ENCODE data around the gene IL16. TPM values are rescaled to one million over a fixed set of nuclear protein-coding genes. Genes with fewer than 3 reads are reported as not detected.
A peak's percentile ranks its signal among the peaks of the same experiment; 100 is the strongest.

The IL16 gene
- total RNA-seq, 4 donors from 2014 or later: 4.9 to 11.5 (median 8.4) TPM

- DNase-seq: peak; percentile 61 to 70
- no peaks in the 10 kb centered on the region for H3K36me3 ChIP-seq
- H3K4me3 ChIP-seq (replicated peaks in 1 of 3): no peak overlapping the region
- no peaks in the 10 kb centered on the region for H3K27me3 ChIP-seq
- intact Hi-C loops (cut with DNase I): no loop called here
- H3K27ac ChIP-seq: peak overlapping the region in 2 of 3 donors; percentile 5 to 86
- TF ChIP-seq POLR2A (IDR thresholded peaks at IDR 0.05): no peak
- TF ChIP-seq, protein P1, sequence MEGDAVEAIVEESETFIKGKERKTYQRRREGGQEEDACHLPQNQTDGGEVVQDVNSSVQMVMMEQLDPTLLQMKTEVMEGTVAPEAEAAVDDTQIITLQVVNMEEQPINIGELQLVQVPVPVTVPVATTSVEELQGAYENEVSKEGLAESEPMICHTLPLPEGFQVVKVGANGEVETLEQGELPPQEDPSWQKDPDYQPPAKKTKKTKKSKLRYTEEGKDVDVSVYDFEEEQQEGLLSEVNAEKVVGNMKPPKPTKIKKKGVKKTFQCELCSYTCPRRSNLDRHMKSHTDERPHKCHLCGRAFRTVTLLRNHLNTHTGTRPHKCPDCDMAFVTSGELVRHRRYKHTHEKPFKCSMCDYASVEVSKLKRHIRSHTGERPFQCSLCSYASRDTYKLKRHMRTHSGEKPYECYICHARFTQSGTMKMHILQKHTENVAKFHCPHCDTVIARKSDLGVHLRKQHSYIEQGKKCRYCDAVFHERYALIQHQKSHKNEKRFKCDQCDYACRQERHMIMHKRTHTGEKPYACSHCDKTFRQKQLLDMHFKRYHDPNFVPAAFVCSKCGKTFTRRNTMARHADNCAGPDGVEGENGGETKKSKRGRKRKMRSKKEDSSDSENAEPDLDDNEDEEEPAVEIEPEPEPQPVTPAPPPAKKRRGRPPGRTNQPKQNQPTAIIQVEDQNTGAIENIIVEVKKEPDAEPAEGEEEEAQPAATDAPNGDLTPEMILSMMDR (IDR thresholded peaks at IDR 0.05): no peak
- peaks cover 10 to 21% of the 10 kb centered on the region in 2 donors for H3K4me1 ChIP-seq
- H3K9me3 ChIP-seq: no peaks in the 10 kb centered on the region
- 75 to 86% methylated on average over 8 of the region's 8 CpGs for WGBS, 2 donors
Observed at GRCh38 chr15:81280696-81281455, 84.2 kb downstream of the IL16 start.

DNA sequence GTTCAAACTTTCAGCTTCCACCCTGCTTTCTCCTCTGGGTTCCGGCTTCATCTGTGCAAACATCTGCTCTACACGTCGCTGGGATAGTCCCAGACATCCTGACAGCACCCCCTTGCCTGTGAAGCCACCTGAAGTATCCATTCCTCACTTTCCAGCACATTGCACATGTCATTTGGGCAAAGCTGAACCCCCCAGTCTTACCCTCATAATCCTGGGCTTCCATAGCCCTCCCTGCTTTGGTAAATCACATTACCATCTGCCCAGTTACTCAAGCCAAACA is 84.7 kb downstream of the IL16 start:
- H3K27me3 ChIP-seq: no peaks in the 10 kb centered on the region
- H3K4me3 ChIP-seq (replicated peaks in 1 of 3): no peak overlapping the region
- intact Hi-C loops (cut with DNase I): no loop called here
- peaks cover 10 to 21% of the 10 kb centered on the region in 2 donors for H3K4me1 ChIP-seq
- DNase-seq: no peak
- no peaks in the 10 kb centered on the region for H3K36me3 ChIP-seq
- no peaks in the 10 kb centered on the region for H3K9me3 ChIP-seq
- H3K27ac ChIP-seq: no peak overlapping the region
- WGBS, 2 donors: 98 to 100% methylated on average over 3 of the region's 3 CpGs
- no peak for TF ChIP-seq POLR2A (IDR thresholded peaks at IDR 0.05)
- TF ChIP-seq, protein P1 (IDR thresholded peaks at IDR 0.05): no peak

- intact Hi-C loops (cut with DNase I): no loop called here
- 92 to 94% methylated on average over 12 of the region's 12 CpGs for WGBS, 2 donors
Observed at GRCh38 chr15:81281766-81282605, 85.3 kb downstream of the IL16 start.

GRCh38 chr15:81282606-81282895 is 85.9 kb downstream of the IL16 start:
- WGBS, 2 donors: 96% methylated on average over 18 of the region's 18 CpGs
- Histone ChIP-seq H3K27ac (no peak overlapping the region), H3K36me3 (no peaks in the 10 kb centered on the region), H3K4me1 (peaks cover 10 to 21% of the 10 kb centered on the region in 2 donors), H3K4me3 (replicated peaks in 1 of 3) (no peak overlapping the region), H3K27me3 (no peaks in the 10 kb centered on the region), H3K9me3 (no peaks in the 10 kb centered on the region)
- no peak for DNase-seq
- intact Hi-C loops (cut with DNase I): no loop called here
- TF ChIP-seq, protein P1 (IDR thresholded peaks at IDR 0.05): no peak
- TF ChIP-seq POLR2A (IDR thresholded peaks at IDR 0.05): no peak

More at GRCh38 chr15:81281766-81282605, 85.3 kb downstream of the IL16 start:
- no peak for DNase-seq
- Histone ChIP-seq H3K36me3 (no peaks in the 10 kb centered on the region), H3K4me3 (replicated peaks in 1 of 3) (no peak overlapping the region), H3K27ac (no peak overlapping the region), H3K27me3 (no peaks in the 10 kb centered on the region), H3K4me1 (peaks cover 10 to 21% of the 10 kb centered on the region in 2 donors), H3K9me3 (no peaks in the 10 kb centered on the region)
- TF ChIP-seq, protein P1 (IDR thresholded peaks at IDR 0.05): no peak
- TF ChIP-seq POLR2A (IDR thresholded peaks at IDR 0.05): no peak

GRCh38 chr15:81282911-81283310 is 86.2 kb downstream of the IL16 start:
- WGBS, 2 donors: 90 to 97% methylated on average over 5 of the region's 5 CpGs
- H3K9me3 ChIP-seq: no peaks in the 10 kb centered on the region
- no peak overlapping the region for H3K4me3 ChIP-seq (replicated peaks in 1 of 3)
- H3K27me3 ChIP-seq: no peaks in the 10 kb centered on the region
- H3K27ac ChIP-seq: no peak overlapping the region
- no peak for DNase-seq
- intact Hi-C loops (cut with DNase I): no loop called here
- H3K4me1 ChIP-seq: peaks cover 10 to 21% of the 10 kb centered on the region in 2 donors
- no peaks in the 10 kb centered on the region for H3K36me3 ChIP-seq
- TF ChIP-seq POLR2A (IDR thresholded peaks at IDR 0.05): no peak
- TF ChIP-seq, protein P1 (IDR thresholded peaks at IDR 0.05): no peak
